GM12874 (cell line): ENCODE results near the gene BHLHE41.
A peak's percentile ranks its signal among the peaks of the same experiment; 100 is the strongest.

ENCODE experiments used
- CTCF ChIP-seq: IDR thresholded peaks from 2 replicates; pipeline ENCODE4 v1.5.1; 2011; ENCODE audit warnings: low read depth, mild to moderate bottlenecking, control low read depth, low read length, moderate library complexity; ENCODE audit not compliant: insufficient read depth

The BHLHE41 gene

GRCh38 chr12:26119391-26119989 lies 5.3 kb downstream of the BHLHE41 start:
- TF ChIP-seq CTCF, result peak; percentile 32; the same call in 1 of the 2 replicates

GRCh38 chr12:26118308-26118707 lies 6.5 kb downstream of the BHLHE41 start:
- TF ChIP-seq CTCF, result no peak

GRCh38 chr12:26116829-26117715 lies 7.8 kb downstream of the BHLHE41 start:
- TF ChIP-seq CTCF, result no peak

GRCh38 chr12:26114720-26115401 lies 10.0 kb downstream of the BHLHE41 start:
- TF ChIP-seq CTCF, result no peak

GRCh38 chr12:26113853-26114719 lies 10.8 kb downstream of the BHLHE41 start:
- TF ChIP-seq CTCF, result peak; percentile 28; the same call in 1 of the 2 replicates

- TF ChIP-seq CTCF, result no peak
These were observed 11.6 kb downstream of the BHLHE41 start for GRCh38 chr12:26113181-26113654.
